Stimulated activated CD8-positive, alpha-beta memory T cell treated with anti-CD3 and anti-CD28 coated beads, Interleukin-7, amount 100 ng/mL, for 24 hours (primary cell): ENCODE data around the gene ZNF397.
A peak's percentile ranks its signal among the peaks of the same experiment; 100 is the strongest.

Source experiments
- DNase-seq: peaks from one replicate; pipeline ENCODE4 v3.0.0-alpha.2; 2020; ENCODE audit warnings: low read depth

Gene ZNF397

DNA sequence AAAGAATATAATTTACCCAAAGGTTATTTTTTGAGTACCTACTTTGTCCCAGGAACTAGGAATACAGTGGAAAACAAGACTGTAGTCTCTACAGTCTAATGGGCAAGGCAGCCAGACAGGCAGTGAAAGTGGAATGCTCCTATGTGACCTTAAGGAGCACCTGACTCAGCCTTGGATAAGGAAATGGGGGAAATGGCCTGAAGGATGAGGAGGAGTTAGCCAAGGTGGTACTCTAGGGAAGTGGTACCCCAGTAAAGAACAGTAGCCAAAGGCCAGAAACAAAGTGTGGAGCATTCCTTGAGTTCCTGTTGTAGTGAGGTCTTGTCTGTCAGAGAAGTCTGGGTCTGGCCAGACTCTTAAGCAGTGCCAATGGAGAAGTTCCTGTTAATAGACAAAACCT is 6.0 kb downstream of the ZNF397 start:
- DNase-seq: no peak

DNA sequence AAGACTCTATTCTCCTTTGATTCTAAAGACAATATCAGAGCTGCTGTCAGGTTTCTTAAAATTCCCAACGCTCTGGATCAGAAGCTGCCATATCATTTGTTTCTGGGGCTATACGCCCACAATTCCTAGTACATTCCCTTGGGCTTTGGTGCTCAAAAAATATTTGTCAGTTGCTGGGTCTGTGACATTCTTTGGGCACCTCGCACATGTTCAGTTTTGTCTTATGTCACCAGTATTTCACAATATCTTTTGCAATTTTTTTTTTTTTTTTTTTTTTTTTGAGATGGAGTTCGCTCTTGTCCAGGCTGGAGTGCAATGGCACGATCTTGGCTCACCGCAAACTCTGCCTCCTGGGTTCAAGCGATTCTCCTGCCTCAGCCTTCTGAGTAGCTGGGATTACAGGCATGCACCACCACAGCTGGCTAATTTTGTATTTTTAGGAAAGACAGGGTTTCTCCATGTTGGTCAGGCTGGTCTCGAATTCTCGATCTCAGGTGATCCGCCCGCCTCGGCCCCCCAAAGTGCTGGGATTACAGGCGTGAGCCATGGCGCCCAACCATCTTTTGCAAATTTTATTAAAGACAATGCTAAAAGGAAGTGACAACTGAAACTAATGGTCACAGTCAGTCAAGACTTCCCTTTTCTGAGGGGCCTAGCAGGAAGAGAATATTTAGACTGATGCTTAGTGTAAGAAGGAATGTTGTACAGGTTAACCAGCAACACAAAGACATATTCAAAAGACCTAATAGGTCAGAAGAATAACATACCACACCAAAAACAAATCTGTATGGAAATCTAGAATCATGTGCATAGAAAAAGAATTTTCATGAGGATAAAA is 6.8 kb downstream of the ZNF397 start:
- no peak for DNase-seq

DNA sequence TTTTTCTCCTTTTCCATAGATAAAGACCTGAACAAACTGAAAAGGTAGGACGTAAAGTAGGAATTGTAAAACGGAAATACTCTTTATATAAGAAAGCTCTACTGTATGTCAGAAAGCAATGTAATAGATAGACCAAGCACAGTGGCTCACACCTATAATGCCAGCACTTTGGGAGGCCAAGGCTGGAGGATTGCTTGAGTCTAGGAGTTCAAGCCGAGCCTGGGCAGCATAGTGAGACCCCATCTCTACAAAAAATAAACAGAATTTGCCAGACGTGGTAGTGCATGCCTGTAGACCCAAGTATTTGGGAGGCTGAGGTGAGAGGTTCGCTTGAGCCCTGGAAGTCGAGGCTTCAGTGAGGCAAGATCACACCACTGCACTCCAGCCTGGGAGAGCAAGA is 7.6 kb downstream of the ZNF397 start:
- no peak for DNase-seq

DNA sequence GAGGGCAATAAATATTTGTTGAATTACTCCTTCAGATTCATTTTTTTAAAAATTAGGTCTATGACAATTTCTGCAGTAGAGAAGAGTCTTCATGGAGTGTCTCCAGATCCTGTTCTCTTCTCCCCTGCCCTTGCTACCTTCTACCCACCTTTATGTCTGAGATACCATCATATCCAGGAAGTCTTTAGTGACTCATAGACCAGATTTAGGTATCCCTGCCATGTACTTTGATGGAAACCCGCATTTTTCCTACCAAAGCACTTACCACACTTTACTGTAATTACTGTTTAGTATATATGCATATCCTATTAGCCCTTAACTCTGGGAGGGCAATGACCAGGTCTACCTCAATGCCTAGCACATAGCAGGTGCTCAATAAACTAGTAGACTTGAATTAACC is 11.6 kb downstream of the ZNF397 start:
- no peak for DNase-seq

DNA sequence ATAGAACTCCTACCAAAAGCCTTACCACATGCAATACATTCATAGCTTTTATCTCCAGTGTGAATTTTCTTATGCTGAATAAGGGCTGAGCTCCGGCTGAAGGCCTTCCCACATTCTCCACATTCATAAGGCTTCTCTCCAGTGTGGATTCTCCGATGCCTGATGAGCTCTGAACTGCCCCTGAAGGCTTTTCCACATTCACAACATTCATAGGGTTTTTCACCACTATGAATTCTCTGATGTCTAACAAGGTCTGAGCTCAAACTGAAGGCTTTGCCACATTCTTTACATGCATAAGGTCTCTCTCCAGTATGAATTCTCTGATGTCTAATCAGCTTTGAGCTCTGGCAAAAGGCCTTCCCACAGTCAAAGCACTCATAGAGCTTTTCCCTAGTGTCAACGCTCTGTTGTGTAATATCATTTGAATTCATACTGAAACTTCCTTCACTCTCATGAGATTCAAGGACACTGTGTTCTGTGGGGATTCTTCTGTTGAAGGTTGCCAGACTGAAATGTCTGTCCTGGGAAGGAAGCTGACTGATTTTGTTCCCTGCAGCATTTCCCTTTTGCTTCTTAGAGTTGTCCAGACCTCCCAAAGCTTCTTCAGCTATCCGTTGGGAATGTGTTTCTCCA is 12.9 kb downstream of the ZNF397 start:
- no peak for DNase-seq

DNA sequence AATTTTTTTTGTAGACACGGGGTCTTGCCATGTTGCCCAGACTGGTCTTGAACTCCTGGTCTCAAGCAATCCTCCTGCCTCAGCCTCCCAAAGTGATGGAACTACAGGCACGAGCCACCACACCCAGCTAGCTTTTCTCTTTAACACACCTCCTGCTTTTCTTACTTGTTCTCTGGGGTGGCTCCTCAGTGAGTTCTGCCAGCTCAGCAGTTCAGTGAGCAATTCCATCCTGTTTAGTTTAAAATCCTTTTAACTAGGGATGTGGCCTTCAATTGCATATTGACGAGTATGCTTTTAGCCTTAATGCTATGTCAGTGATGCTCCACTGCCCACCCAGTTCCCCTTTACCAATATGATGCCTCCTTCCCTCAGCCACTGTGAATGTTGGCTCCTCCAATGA is 16.1 kb downstream of the ZNF397 start:
- no peak for DNase-seq

DNA sequence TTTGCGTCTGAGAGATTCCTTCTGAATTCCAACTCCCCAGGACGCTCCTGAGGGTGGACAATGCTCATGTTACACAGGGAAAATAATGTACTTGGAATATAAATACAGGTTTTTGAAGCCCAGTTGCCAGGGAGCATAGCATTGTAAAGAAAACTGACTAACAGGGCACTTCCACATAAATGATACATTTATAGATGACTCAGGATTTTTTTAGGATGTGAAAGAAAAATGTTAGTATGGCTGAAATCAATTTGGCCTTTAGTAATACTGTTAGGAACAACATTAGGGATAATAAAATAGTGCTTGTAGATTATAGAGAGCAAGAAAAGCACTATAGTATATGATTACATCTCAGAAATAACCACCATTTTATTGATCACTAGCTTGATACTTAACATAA is 23.6 kb downstream of the ZNF397 start:
- DNase-seq: no peak

DNA sequence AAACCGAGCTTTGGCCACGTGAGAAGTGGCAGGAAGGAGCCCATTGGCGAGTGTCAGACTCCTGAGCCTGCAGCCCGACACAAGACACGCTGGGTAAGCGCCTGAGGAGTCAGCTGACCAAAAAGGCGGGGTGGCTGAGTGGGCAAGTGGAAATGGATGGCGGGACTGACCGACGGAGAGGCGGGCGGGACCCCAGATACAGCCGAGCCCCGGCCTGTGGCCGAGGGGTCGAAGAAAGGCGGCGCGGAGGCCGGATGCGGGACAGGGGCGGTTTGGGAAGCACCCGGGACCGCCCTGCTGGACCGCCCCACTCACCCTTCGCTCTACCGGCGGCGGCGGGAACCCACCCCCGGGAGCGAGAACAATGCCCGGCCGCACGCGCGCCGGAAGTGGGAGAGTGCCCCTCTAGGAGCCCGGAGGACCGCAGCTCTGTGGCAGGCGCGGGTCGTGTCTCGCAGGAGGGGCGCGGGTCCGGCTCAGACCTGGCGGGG is 26.4 kb downstream of the ZNF397 start:
- peak; percentile 38 for DNase-seq

DNA sequence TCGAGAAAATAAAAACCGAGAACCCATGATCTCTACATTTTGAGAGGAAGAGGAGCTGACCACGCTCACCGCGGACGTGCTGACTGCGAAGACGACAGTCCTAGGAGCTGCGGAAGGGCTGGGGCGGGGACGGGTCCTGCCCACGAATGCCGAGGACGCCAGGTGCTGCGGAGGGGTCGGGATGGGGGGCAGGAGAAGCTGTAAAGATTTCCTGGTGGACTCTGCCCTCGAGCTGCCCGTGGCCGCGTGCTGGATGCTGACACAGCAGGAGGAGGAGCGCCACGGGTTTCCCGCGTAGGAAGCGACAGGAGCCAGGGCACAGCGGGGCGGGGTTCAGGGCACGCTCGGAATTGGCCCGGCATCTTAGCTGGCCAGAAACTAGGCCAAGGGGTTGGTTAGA is 27.0 kb downstream of the ZNF397 start:
- no peak for DNase-seq

DNA sequence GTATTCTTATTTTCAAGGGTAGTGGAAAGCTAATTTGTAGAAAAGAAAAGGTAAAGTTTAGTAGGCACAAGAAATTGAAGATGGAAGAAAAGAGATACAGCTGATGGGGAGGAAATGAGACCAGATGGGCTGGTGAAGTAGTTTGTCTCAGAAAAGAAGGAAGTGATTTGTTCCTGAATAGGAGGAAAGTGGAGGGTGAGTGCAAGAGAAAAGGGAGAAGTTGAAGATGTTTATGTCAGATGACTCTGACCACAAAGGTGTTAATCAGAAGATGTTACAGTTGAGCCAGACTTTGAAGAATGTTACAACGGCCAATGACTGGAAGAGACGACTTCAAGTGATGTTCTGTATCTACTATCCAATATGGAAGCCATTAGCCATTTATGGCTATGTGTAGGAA is 28.0 kb downstream of the ZNF397 start:
- no peak for DNase-seq

DNA sequence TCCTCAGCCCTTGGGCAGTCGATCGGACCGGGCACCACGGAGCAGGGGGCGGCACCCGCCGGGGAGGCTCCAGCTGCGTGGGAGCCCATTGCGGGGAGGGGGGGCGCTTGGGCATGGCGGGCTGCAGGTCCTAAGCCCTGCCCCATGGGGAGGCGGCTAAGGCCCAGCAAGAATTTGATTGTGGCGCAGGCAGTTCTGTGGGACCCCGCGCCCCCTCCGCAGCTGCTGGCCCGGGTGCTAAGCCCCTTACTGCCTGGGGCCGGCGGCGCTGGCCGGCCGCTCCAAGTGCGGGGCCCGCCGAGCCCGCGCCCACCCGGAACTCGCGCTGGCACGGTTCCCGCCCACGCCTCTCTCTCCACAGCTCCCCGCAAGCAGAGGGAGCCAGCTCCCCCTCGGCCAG is 30.8 kb downstream of the ZNF397 start:
- no peak for DNase-seq

DNA sequence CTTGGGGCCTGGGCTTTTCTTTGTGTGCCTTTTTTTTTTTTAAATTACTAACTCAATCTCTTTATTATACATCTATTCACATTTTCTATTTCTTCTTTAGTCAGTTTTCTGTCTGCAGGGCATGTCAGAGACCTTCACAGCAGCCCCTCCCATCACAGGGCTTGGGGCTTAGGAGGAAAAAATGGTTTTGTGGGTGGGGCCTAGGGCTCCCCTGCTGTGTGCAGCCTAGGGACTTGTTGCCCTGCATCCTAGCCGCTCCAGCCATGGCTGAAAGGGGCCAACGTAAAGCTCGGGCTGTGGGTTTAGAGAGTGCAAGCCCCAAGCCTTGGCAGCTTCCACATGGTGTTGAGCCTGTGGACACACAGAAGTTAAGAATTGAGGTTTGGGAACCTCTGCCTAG is 35.4 kb downstream of the ZNF397 start:
- no peak for DNase-seq

DNA sequence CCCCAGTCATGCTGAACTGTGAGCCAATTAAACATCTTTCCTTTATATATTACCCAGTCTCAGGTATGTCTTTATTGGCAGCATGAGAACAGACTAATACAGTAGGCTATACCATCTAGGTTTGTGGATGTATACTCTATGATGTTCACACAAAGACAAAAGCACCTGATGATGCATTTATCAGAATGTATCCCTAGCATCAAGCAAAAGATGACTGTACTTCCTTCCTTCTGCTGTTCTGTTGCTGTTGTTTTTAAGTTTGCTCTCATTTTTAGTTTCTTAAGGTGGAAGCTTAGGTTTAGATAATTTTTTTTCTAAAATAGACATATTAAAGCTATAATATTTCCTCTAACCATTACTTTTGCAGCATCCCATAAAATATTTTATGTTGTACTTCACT is 36.8 kb downstream of the ZNF397 start:
- DNase-seq: no peak

DNA sequence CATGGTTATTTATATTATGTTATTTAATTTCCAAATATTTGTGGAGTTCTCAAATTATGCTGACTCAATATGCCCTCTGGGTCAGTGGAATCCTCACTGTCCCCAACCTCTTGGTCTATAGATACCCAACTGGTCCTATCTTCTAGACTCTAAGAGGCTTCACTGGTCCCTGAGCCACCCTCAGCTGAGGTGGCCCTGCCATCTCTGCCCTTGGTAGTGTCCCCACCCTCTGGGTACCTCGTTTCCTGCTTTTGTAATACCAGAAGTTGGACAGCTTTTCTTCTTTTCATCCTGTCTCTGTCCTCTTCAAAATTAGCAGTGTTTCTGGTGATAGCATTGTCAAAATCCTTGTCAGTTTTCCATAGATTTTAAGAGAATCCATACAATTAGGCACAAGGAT is 37.3 kb downstream of the ZNF397 start:
- no peak for DNase-seq

DNA sequence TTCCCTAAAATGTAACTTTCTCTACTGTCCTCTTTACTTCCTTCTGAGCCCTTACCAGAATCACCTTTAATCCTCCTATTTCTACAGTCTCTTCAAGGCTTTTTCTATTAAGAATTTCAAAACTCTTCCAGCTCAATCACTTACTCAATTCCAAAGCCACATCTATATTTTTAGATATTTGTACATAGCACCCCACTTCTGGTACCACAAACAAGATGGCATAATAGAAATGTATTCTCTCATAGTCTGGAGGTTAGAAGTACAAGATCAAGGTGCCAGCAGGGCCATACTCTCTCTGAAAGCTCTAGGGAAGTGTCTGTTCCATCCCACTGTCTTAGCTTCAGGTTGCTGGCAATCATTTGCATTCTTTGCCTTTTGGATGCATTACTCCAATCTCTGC is 38.1 kb downstream of the ZNF397 start:
- no peak for DNase-seq

DNA sequence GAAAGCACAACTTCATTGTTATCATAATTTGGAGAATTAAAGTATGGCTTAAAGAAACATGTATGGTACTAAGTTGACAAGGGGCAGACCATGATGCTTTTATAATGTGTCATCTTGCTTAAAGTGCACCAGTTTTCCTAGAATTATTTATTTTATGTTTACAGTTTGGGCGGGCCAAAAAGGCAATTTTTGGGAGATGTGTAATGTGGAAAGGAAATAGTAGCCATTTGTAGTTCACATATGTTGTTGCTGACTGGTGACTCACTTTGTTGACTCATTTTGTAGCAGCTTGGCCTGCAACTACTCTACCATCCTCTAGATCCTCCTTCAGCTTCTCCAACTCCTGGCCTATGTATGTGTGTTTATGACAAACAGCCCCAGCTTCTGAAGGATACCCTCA is 41.5 kb downstream of the ZNF397 start:
- no peak for DNase-seq

DNA sequence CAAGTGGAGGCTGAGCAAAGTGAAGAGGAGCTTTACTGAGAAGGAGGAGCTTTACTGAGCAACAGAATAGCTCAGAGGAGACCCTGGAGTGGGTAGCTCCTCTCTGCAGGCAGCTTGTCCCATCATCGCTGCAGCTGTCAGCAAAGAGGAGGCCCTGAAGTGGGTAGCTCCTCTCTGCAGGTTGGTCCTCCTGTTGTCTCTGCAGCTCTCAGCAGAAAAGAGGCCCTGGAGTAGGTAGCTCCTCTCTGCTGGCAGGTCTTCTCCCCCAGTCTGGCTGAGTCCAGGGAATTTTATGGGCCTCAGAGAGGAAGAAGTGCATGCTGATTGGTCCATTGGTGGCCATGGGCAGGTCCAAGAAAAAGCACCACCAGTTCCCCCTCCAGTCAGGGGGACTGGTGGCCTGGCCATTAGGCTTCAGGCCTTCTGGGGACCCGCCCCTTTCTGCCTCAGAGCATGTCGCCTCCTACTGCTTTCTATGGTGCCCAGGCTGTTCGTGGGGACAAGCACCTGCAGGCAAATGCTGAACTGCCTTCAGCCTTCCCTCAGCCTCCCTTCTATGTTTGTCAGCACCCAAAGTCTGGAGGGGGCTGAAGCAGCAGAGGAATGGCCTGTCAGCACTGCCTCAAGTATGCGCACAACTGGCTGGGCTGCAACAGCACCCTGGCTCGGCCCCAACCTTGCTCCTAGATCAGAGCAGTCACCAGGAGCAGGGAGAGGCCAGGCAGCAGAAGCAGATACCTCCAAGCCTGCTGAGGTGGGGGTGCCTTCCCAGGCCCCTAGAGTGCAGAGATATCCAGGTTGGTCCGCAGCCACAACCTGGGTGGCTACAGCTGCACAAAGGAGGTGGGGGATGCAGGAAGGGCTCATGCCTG is 43.3 kb downstream of the ZNF397 start:
- no peak for DNase-seq

DNA sequence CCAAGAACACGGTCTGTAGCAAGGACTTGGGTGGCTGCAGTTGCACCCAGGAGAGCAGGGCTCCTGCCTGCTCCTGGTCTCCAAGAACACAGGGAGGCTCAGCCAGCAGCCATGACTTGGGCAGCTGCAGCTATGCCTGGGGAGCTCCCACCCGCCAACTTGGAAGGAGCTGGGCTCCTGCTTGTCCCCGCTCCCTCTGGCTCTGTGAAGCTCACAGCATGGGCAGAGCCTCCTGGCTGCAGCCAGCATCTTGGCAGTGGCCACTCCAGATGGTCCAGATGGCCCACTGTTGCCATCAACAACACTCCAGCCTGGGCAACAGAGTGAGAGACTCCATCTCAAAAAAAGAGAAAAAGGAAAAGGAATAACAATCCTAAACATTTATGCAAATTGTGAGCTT is 44.0 kb downstream of the ZNF397 start:
- no peak for DNase-seq

DNA sequence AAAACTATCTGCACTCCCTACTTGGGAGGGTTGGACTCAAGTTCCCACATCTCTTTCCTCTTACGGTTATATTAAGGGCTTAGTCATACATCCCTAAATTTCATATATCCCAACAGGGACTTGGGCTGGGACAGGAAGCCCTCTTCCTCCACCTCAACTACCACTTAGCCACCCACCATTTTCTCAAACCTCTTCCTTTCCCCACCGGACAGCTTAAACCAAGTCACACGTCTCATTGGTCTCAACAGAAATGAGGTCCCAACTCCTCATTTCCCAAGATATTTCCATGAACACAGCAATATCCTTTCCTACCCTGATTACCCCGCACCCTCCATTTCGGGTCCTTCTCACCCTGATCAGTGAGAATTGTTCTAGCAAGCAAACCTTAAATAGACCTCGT is 48.5 kb downstream of the ZNF397 start:
- DNase-seq: no peak

DNA sequence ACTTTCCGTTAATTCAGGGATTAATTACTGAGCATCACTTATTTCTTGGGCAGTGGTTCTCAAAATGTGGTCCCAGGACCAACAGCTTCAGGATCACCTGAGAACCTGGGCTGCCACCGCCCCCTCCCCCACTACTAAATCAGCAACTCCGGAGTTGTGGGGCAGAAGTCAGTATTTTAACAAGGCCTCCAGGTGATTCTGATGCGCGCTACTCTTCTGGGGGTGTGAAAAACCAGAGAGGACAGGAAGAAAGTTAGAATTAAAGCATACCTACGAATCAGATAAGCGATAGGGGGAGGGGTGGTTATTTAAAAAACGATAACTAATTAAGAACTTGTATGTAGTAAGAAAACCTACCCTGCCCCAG is 48.9 kb downstream of the ZNF397 start:
- no peak for DNase-seq

DNA sequence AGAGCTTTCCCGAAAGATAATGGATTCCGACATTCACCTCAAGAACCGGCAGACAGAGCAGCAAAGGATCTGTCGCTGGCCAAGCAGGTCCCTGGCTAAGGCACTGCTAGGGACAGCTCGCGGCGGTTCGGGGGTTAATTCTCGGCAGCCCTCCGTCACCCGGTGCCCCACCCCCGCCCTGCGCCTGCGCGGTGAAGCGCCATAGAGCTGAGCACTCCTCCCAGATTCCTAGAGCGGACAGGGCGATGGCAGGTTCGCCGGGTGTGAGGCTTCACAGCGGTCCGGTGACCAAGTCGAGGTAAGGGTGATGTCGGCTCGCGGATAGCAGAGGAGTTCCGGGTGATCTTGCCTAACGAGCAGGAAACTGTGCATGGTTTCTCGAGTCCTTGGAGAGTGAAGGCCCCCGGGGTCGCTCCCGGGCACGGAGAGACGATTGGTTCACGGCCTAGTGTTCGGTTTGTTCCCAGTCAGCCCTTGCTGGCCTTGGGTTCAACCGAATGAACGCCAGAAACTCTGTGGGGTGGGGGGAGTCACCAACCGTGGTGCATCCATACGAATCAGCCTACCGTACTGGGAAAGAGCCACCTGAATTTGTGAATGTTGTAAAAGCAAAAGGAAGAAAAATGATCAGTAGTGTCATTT is 49.4 kb downstream of the ZNF397 start, which contains the start of gene ZSCAN30:
ZSCAN30 (minus strand) TSS at position 136 of the 642 bp plus-strand sequence. CDS start 25,877 bp downstream, outside the sequence.
- peak; percentile 97 for DNase-seq

DNA sequence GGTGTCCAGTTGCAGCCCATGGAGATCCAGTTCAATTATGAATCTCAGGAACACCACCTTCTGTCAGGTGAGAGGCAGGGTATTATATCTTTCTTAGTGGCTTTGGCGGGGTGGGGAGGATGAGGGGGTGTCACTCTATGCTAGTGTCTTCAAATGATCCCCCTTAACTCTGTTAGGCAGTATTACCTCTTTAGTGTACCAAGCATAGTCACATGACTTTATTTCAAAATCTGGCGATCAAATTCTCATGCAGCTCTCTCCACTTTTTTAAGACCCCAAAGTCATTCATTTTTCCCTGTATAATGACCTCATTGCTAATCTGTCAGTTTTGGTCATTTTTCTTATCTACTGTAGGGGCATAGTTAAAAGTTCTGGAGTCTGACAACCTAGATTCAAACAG is 50.3 kb downstream of the ZNF397 start:
- no peak for DNase-seq
